Pancreas (tissue), 10 donors: Measurements from ENCODE around the gene IER5. TPM values are rescaled to one million over a fixed set of nuclear protein-coding genes. Genes with fewer than 3 reads are reported as not detected.
"Not testable (repeated sequence)": the region's sequence is repeated elsewhere in the genome, so short reads cannot be mapped to it uniquely, and the experiment has no call there.

Source experiments
- ATAC-seq, 4 donors: fragments of 200-7000 bp; cut with Tn5 transposase; one replicate each; pipeline versions ENCODE4 v1.8.0 to v1.9.1; 2020; ENCODE audit warnings: mild to moderate bottlenecking in 4 of 4, moderate library complexity in 4 of 4
- DNase-seq, 6 donors: peaks; one replicate each; pipeline ENCODE4 v3.0.0-alpha.2; 2020
- FAIRE-seq: peaks from 2 replicates; lab custom pipeline; 2012; peaks lifted over from hg19 to GRCh38; lab: Jason Lieb, UNC
- H3K27ac ChIP-seq, 4 donors: fragments of 200-600 bp; sonication (generic); 1 replicate in 3 of 4; 2 replicates in 1 of 4; pipeline versions ENCODE4 v1.5.0 to v1.8.0; 2020
- H3K27me3 ChIP-seq, 4 donors: fragments of 200-600 bp; one replicate each; pipeline ENCODE4 v1.8.0; 2021
- H3K36me3 ChIP-seq, 3 donors: fragments of 200-600 bp; sonication (generic) in 1 of 3; one replicate each; pipeline versions ENCODE4 v1.5.0 to v1.8.0; 2020 to 2021
- H3K4me1 ChIP-seq, 3 donors: fragments of 200-600 bp; one replicate each; pipeline ENCODE4 v1.8.0; 2021
- H3K4me3 ChIP-seq, 4 donors: fragments of 200-600 bp; sonication (generic) in 2 of 4; one replicate each; pipeline versions ENCODE4 v1.5.0 to v1.8.0; 2020 to 2021
- H3K9me3 ChIP-seq, 4 donors: fragments of 200-600 bp; one replicate each; pipeline ENCODE4 v1.8.0; 2021
- WGBS, 2 donors: extraction: QIAGEN DNeasy Blood & Tissue Kit; methylation state at CpG; one replicate each; pipeline ENCODE4 v1.1.7; 2013; 5-methylcytosine and 5-hydroxymethylcytosine counted together
- intact Hi-C, 3 donors: fragments of 100-400 bp; cut with DNase I; formaldehyde crosslinking; loops; one replicate each; pipeline versions ENCODE4 v1.11.1 to v1.14.2; 2022
- polyA plus RNA-seq, 2 donors: library from polyadenylated mRNA; stranded (reverse); fragments of 200-250 nt; gene quantifications; one replicate each; pipeline ENCODE4 v1.2.3, GENCODE V29; 2013
- total RNA-seq, 6 donors: library from RNA; stranded (reverse); fragmentation: NEBNext Ultra II Directional in 4 of 6; extraction: Animal tissue kit (Norgen Biotek cat#: 25700) in 4 of 6; gene quantifications; one replicate each; pipeline versions ENCODE4 v1.2.1 to v1.2.4, GENCODE V29; 2021 to 2023
- TF ChIP-seq, protein P1 (sequence below), 4 donors: fragments of 200-600 bp; sonication (generic) in 3 of 4; IDR thresholded peaks; one replicate each; pipeline versions ENCODE4 v1.5.0 to v1.8.0; 2021; ENCODE audit warnings: antibody characterized with exemption in 4 of 4
- donor health status: healthy with polysubstance abuse.
- donor health status: DM: no; HTN: no; CAD: no; lungs with moderate emphysema.
- donor health status: DM: no; HTN: no; CAD: no.
- donor health status: control.
- donor health status: control.
- donor health status: Bipolar disorder and iron deficiency.
- donor health status: DM: yes; HTN: yes; CAD: no.
- donor health status: DM: no; HTN: no; CAD: no.
- donor health status: DM: no; HTN: no; CAD: no.
- donor health status: DM: yes; HTN: yes; CAD: no.

Gene IER5
- total and polyA plus RNA-seq, 8 donors, result 2.3 to 6.8 (median 3.3) TPM

- Histone ChIP-seq H3K9me3 (no peaks in the 10 kb centered on the region), H3K4me3 (no peak overlapping the region), H3K27me3 (no peaks in the 10 kb centered on the region), H3K4me1 (peaks cover 6 to 14% (median 6%) of the 10 kb centered on the region in 3 donors), H3K36me3 (no peaks in the 10 kb centered on the region), H3K27ac (no peak overlapping the region)
- WGBS, 2 donors, result 85 to 92% methylated on average over 3 of the region's 3 CpGs
- no peak for DNase-seq
- no peak for ATAC-seq
- TF ChIP-seq, protein P1, sequence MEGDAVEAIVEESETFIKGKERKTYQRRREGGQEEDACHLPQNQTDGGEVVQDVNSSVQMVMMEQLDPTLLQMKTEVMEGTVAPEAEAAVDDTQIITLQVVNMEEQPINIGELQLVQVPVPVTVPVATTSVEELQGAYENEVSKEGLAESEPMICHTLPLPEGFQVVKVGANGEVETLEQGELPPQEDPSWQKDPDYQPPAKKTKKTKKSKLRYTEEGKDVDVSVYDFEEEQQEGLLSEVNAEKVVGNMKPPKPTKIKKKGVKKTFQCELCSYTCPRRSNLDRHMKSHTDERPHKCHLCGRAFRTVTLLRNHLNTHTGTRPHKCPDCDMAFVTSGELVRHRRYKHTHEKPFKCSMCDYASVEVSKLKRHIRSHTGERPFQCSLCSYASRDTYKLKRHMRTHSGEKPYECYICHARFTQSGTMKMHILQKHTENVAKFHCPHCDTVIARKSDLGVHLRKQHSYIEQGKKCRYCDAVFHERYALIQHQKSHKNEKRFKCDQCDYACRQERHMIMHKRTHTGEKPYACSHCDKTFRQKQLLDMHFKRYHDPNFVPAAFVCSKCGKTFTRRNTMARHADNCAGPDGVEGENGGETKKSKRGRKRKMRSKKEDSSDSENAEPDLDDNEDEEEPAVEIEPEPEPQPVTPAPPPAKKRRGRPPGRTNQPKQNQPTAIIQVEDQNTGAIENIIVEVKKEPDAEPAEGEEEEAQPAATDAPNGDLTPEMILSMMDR (IDR thresholded peaks at IDR 0.05), result no peak
- FAIRE-seq, result no peak
- intact Hi-C loops, result no loop called here
Measured at GRCh38 chr1:181115368-181115684, 26.8 kb downstream of the IER5 start.

GRCh38 chr1:181115971-181116370, 27.5 kb downstream of the IER5 start:
- H3K36me3 ChIP-seq, H3K4me3 ChIP-seq, intact Hi-C loops, H3K27ac ChIP-seq, DNase-seq, ATAC-seq, H3K27me3 ChIP-seq, H3K9me3 ChIP-seq, FAIRE-seq: not testable (repeated sequence)
- WGBS, 2 donors, result 92 to 93% methylated on average over 9 of the region's 9 CpGs
- H3K4me1 ChIP-seq, result peaks cover 6 to 14% (median 6%) of the 10 kb centered on the region in 3 donors

DNA sequence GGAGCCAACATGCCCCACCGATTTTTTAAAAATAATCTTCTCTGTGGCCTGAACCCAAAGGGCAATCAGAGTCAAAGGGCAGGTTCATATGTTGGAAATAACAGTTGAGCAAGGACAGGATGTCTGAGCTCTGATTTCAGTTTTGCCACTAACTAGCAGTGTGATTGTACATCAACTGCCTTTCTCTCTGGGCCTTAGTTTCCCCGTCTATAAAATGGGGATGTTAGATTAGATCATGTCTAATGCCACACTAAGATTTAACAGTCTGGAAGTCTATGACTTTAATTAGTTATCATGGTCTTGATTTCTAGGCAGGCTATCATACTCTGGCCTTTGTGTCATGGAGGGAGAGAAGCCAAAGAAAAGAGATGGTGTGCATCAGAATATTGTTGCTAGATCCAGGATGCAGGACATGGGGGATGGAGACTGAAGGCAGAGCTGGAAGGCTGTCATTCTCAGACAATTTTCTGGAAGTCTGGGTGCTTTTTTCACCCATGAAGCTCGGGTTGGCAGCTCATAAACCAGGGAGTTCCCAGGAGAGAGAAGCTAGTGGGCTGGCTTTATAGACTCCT, 28.4 kb downstream of the IER5 start:
- TF ChIP-seq, protein P1 (IDR thresholded peaks at IDR 0.05), result no peak

DNA sequence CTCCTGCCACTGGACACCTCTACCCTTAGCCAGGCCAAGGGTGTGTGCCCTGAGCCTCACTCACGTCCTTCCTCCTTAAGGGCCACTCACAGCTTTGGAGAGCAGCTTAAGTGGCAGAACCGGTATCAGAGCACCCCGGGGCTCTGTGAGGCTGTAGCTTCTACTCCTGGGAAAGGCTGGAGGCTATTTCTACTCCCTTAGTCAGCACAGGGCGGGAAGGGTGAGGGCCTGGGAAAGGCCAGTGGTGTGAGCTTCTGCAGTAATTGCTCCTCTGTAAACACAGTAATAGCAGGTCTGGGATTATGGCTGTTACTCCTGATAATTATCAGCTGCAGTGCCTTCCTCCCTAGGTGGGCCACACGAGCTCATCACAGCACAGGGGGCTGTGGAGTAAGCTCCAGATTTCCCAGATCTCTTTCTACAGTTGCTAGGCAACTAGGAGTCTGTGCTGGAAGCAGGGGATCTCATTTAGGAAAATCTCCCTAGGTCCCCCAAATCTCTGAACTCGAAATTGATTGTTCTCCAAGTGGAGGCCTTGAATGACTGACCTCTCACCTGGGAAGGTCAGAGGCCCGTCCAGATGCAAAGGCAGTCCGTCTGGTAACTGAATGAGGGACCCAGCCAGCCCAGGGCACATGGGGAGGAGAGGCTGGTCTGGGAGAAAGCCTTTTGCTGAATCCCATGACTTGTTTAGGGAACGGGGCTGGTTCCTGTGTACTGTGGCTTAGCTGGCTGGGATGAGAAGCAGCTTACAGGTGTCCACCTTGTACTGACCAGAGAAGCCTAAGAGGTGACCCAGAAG, 29.3 kb downstream of the IER5 start:
- Histone ChIP-seq H3K9me3 (no peaks in the 10 kb centered on the region), H3K4me1 (peaks cover 0 to 4% (median 3%) of the 10 kb centered on the region in 3 donors), H3K27me3 (no peaks in the 10 kb centered on the region), H3K4me3 (no peak overlapping the region), H3K27ac (no peak overlapping the region), H3K36me3 (no peaks in the 10 kb centered on the region)
- WGBS, 2 donors, result 57 to 59% methylated on average over 9 of the region's 9 CpGs
- ATAC-seq (peak in 3 of 4 donors; percentile 51 to 58 (median 56)), DNase-seq (no peak), FAIRE-seq (no peak)
- TF ChIP-seq, protein P1 (IDR thresholded peaks at IDR 0.05), result no peak
- intact Hi-C loops, result no loop called here

More for the DNA sequence above, 28.4 kb downstream of the IER5 start:
- H3K27me3 ChIP-seq, result no peaks in the 10 kb centered on the region
- no peaks in the 10 kb centered on the region for H3K36me3 ChIP-seq
- no peaks in the 10 kb centered on the region for H3K9me3 ChIP-seq
- H3K4me3 ChIP-seq, result no peak overlapping the region
- 76 to 86% methylated on average over 3 of the region's 3 CpGs for WGBS, 2 donors
- intact Hi-C loops, result no loop called here
- FAIRE-seq (no peak), ATAC-seq (no peak), DNase-seq (no peak)
- no peak overlapping the region for H3K27ac ChIP-seq
- peaks cover 3 to 12% (median 6%) of the 10 kb centered on the region in 3 donors for H3K4me1 ChIP-seq

- Histone ChIP-seq H3K4me1 (no peaks in the 10 kb centered on the region), H3K27ac (no peak overlapping the region), H3K27me3 (no peaks in the 10 kb centered on the region), H3K4me3 (no peak overlapping the region), H3K9me3 (no peaks in the 10 kb centered on the region), H3K36me3 (no peaks in the 10 kb centered on the region)
- 77% methylated on average over 6 of the region's 6 CpGs for WGBS, 2 donors
- intact Hi-C loops, result no loop called here
- ATAC-seq (no peak), DNase-seq (no peak), FAIRE-seq (no peak)
- TF ChIP-seq, protein P1 (IDR thresholded peaks at IDR 0.05), result no peak
Measured at GRCh38 chr1:181119093-181119989, 30.8 kb downstream of the IER5 start.
